Measurements from ENCODE around the gene CFAP299. TPM values are rescaled to one million over a fixed set of nuclear protein-coding genes. Genes with fewer than 3 reads are reported as not detected.

CFAP299 gene
- total RNA-seq, 2 donors from 2014 or later, result not detected

- Histone ChIP-seq H3K27ac (ENCODE audit: low read depth, low read length) (no peak overlapping the region), H3K4me1 (ENCODE audit: control insufficient read depth, insufficient read depth, low read length) (no peaks in the 10 kb centered on the region), H3K36me3 (ENCODE audit: control insufficient read depth, insufficient read depth, low read length) (no peaks in the 10 kb centered on the region), H3K9me3 (ENCODE audit: control insufficient read depth, low read length) (no peaks in the 10 kb centered on the region), H3K27me3 (ENCODE audit: control insufficient read depth, insufficient read depth, low read length, poor library complexity, severe bottlenecking) (no peaks in the 10 kb centered on the region), H3K9ac (ENCODE audit: extremely low read depth, low read length, poor library complexity, severe bottlenecking) (no peak overlapping the region), H3K4me3 (ENCODE audit: low read length) (no peak overlapping the region)
- no peaks in the 10 kb centered on the region for H3K4me1 Mint-ChIP-seq
- no peak for TF ChIP-seq CTCF (conservative IDR thresholded peaks at IDR 0.05)
- no peak overlapping the region for H3K27ac Mint-ChIP-seq
- DNase-seq, result no peak
- H3K4me3 Mint-ChIP-seq, result no peak overlapping the region
- H3K9me3 Mint-ChIP-seq, result peaks cover 9% of the 10 kb centered on the region
- WGBS, 2 experiments (ENCODE audit: insufficient coverage in 1 of 2, insufficient read length in 1 of 2), result 100% methylated on average over 1 of the region's 1 CpG
- H3K36me3 Mint-ChIP-seq (ENCODE audit: low read depth), result no peaks in the 10 kb centered on the region
- H3K27me3 Mint-ChIP-seq (ENCODE audit: insufficient read depth), result peaks cover 2% of the 10 kb centered on the region
Observed at GRCh38 chr4:80448056-80448455, 112.5 kb downstream of the CFAP299 start.

DNA sequence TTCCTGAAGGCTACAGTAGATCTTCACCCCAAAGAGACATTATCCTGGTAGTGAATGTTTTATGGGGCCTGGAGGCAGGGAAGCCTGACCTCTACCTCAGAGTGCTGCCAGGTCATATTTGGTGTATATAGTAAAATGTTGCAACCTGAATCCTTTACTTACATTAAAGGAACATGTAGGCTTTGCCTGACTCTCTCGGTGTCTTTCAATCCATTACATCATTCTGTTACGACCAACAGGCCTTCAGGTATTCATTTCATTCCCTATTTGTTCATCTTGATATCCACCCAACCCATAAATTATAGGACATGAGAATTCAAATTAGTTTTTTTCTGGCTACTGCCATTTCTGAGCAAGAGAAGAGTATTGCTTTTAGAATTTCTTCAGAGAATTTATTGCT lies 116.5 kb downstream of the CFAP299 start:
- H3K36me3 ChIP-seq (ENCODE audit: control insufficient read depth, insufficient read depth, low read length), result no peaks in the 10 kb centered on the region
- H3K4me3 Mint-ChIP-seq, result no peak overlapping the region
- 81% methylated on average over 2 of the region's 2 CpGs; no CpG with 5 or more reads in 1 of the 2 experiments for WGBS, 2 experiments (ENCODE audit: insufficient coverage in 1 of 2, insufficient read length in 1 of 2)
- H3K4me3 ChIP-seq (ENCODE audit: low read length), result no peak overlapping the region
- no peaks in the 10 kb centered on the region for H3K4me1 Mint-ChIP-seq
- no peaks in the 10 kb centered on the region for H3K27me3 ChIP-seq (ENCODE audit: control insufficient read depth, insufficient read depth, low read length, poor library complexity, severe bottlenecking)
- no peak overlapping the region for H3K9ac ChIP-seq (ENCODE audit: extremely low read depth, low read length, poor library complexity, severe bottlenecking)
- no peaks in the 10 kb centered on the region for H3K27me3 Mint-ChIP-seq (ENCODE audit: insufficient read depth)
- no peaks in the 10 kb centered on the region for H3K9me3 Mint-ChIP-seq
- no peak for DNase-seq
- no peaks in the 10 kb centered on the region for H3K9me3 ChIP-seq (ENCODE audit: control insufficient read depth, low read length)
- H3K27ac ChIP-seq (ENCODE audit: low read depth, low read length), result no peak overlapping the region
- no peaks in the 10 kb centered on the region for H3K36me3 Mint-ChIP-seq (ENCODE audit: low read depth)
- H3K4me1 ChIP-seq (ENCODE audit: control insufficient read depth, insufficient read depth, low read length), result no peaks in the 10 kb centered on the region
- H3K27ac Mint-ChIP-seq, result no peak overlapping the region
- TF ChIP-seq CTCF (conservative IDR thresholded peaks at IDR 0.05), result no peak

GRCh38 chr4:80452768-80453167 lies 117.2 kb downstream of the CFAP299 start:
- no peaks in the 10 kb centered on the region for H3K4me1 Mint-ChIP-seq
- no peaks in the 10 kb centered on the region for H3K36me3 Mint-ChIP-seq (ENCODE audit: low read depth)
- no peak overlapping the region for H3K27ac ChIP-seq (ENCODE audit: low read depth, low read length)
- no peaks in the 10 kb centered on the region for H3K27me3 Mint-ChIP-seq (ENCODE audit: insufficient read depth)
- H3K27ac Mint-ChIP-seq, result no peak overlapping the region
- H3K27me3 ChIP-seq (ENCODE audit: control insufficient read depth, insufficient read depth, low read length, poor library complexity, severe bottlenecking), result no peaks in the 10 kb centered on the region
- DNase-seq, result no peak
- no peaks in the 10 kb centered on the region for H3K4me1 ChIP-seq (ENCODE audit: control insufficient read depth, insufficient read depth, low read length)
- H3K36me3 ChIP-seq (ENCODE audit: control insufficient read depth, insufficient read depth, low read length), result no peaks in the 10 kb centered on the region
- no peak overlapping the region for H3K9ac ChIP-seq (ENCODE audit: extremely low read depth, low read length, poor library complexity, severe bottlenecking)
- no peak overlapping the region for H3K4me3 ChIP-seq (ENCODE audit: low read length)
- no peak overlapping the region for H3K4me3 Mint-ChIP-seq
- no peaks in the 10 kb centered on the region for H3K9me3 ChIP-seq (ENCODE audit: control insufficient read depth, low read length)
- TF ChIP-seq CTCF (conservative IDR thresholded peaks at IDR 0.05), result no peak
- no peaks in the 10 kb centered on the region for H3K9me3 Mint-ChIP-seq
- WGBS, 2 experiments (ENCODE audit: insufficient coverage in 1 of 2, insufficient read length in 1 of 2), result 82 to 100% methylated on average over 1 to 2 of the region's 4 CpGs

Measured in endodermal cell (in vitro differentiated cells).